Parathyroid adenoma (tissue), 2 donors: Measurements from ENCODE around the gene TMEM33.

Source experiments
- H2AFZ ChIP-seq: fragments of 300-600 bp; sonication (generic); one replicate; pipeline ENCODE4 v1.7.0; 2017; ENCODE audit warnings: antibody characterized with exemption, mild to moderate bottlenecking
- H3K27ac ChIP-seq: fragments of 300-600 bp; sonication (generic); one replicate; pipeline ENCODE4 v1.7.0; 2017
- H3K27me3 ChIP-seq: fragments of 300-600 bp; sonication (generic); one replicate; pipeline ENCODE4 v1.7.0; 2017; ENCODE audit warnings: low read length; ENCODE audit not compliant: control insufficient read depth, insufficient read depth
- H3K36me3 ChIP-seq: fragments of 300-600 bp; sonication (generic); one replicate; pipeline ENCODE4 v1.7.0; 2017; ENCODE audit warnings: low read length; ENCODE audit not compliant: control insufficient read depth, insufficient read depth
- H3K4me1 ChIP-seq: fragments of 300-600 bp; sonication (generic); one replicate; pipeline ENCODE4 v1.7.0; 2017; ENCODE audit warnings: control low read depth
- H3K4me2 ChIP-seq: fragments of 300-600 bp; sonication (generic); one replicate; pipeline ENCODE4 v1.7.0; 2017; ENCODE audit warnings: low read length
- H3K4me3 ChIP-seq: fragments of 300-600 bp; sonication (generic); one replicate; pipeline ENCODE4 v1.7.0; 2017; ENCODE audit warnings: low read depth, low read length
- H3K79me2 ChIP-seq: fragments of 300-600 bp; sonication (generic); one replicate; pipeline ENCODE4 v1.7.0; 2017; ENCODE audit warnings: control low read depth
- H3K9ac ChIP-seq: fragments of 300-600 bp; sonication (generic); one replicate; pipeline ENCODE4 v1.7.0; 2017; ENCODE audit warnings: mild to moderate bottlenecking
- H3K9me3 ChIP-seq: fragments of 300-600 bp; sonication (generic); one replicate; pipeline ENCODE4 v1.7.0; 2017; ENCODE audit warnings: low read length; ENCODE audit not compliant: control insufficient read depth
- CTCF ChIP-seq: fragments of 300-600 bp; sonication (generic); IDR thresholded peaks from one replicate; pipeline ENCODE4 v1.7.0; 2017; ENCODE audit warnings: antibody characterized with exemption, mild to moderate bottlenecking
- donor health status: primary hyperparathyroidism.

The TMEM33 gene

GRCh38 chr4:41990365-41991111 is 55.3 kb downstream of the TMEM33 start, which contains the start of gene SLC30A9:
SLC30A9 (plus strand) TSS chr4:41990530; CDS start chr4:41990652, 122 bp downstream.
- Histone ChIP-seq H2AFZ (peak within 1 kb of the TSS; percentile 81), H3K9ac (peak within 1 kb of the TSS; percentile 25), H3K27ac (peak within 1 kb of the TSS; percentile 76), H3K36me3 (no peaks in the 10 kb centered on the region), H3K9me3 (no peaks in the 10 kb centered on the region), H3K79me2 (peaks cover 13% of the 10 kb centered on the region), H3K4me1 (peaks cover 5% of the 10 kb centered on the region), H3K4me3 (peak within 1 kb of the TSS; percentile 64), H3K4me2 (peak within 1 kb of the TSS; percentile 68), H3K27me3 (no peaks in the 10 kb centered on the region)
- TF ChIP-seq CTCF: no peak

- Histone ChIP-seq H3K27me3 (no peaks in the 10 kb centered on the region), H3K4me2 (peak overlapping the region; percentile 68), H3K79me2 (peaks cover 13% of the 10 kb centered on the region), H3K9me3 (no peaks in the 10 kb centered on the region), H3K4me3 (no peak overlapping the region), H2AFZ (no peak overlapping the region), H3K4me1 (peaks cover 5% of the 10 kb centered on the region), H3K9ac (no peak overlapping the region), H3K36me3 (no peaks in the 10 kb centered on the region), H3K27ac (no peak overlapping the region)
- no peak for TF ChIP-seq CTCF
These were observed 56.9 kb downstream of the TMEM33 start for GRCh38 chr4:41991916-41992767.

GRCh38 chr4:41992967-41993857 is 58.0 kb downstream of the TMEM33 start:
- H3K4me1 ChIP-seq: peaks cover 5% of the 10 kb centered on the region
- no peak overlapping the region for H3K9ac ChIP-seq
- H3K9me3 ChIP-seq: no peaks in the 10 kb centered on the region
- H3K27me3 ChIP-seq: no peaks in the 10 kb centered on the region
- peaks cover 13% of the 10 kb centered on the region for H3K79me2 ChIP-seq
- H3K36me3 ChIP-seq: no peaks in the 10 kb centered on the region
- no peak overlapping the region for H3K27ac ChIP-seq
- TF ChIP-seq CTCF: no peak
- no peak overlapping the region for H3K4me3 ChIP-seq
- no peak overlapping the region for H2AFZ ChIP-seq
- H3K4me2 ChIP-seq: no peak overlapping the region

GRCh38 chr4:41994461-41994985 is 59.3 kb downstream of the TMEM33 start:
- H3K36me3 ChIP-seq: no peaks in the 10 kb centered on the region
- peaks cover 5% of the 10 kb centered on the region for H3K4me1 ChIP-seq
- no peak for TF ChIP-seq CTCF
- no peak overlapping the region for H3K4me3 ChIP-seq
- H3K79me2 ChIP-seq: peaks cover 13% of the 10 kb centered on the region
- H2AFZ ChIP-seq: no peak overlapping the region
- no peak overlapping the region for H3K9ac ChIP-seq
- no peaks in the 10 kb centered on the region for H3K27me3 ChIP-seq
- no peak overlapping the region for H3K4me2 ChIP-seq
- H3K27ac ChIP-seq: no peak overlapping the region
- H3K9me3 ChIP-seq: no peaks in the 10 kb centered on the region
